Ovary (tissue), 9 donors: ENCODE measurements around the gene IGF2BP1. TPM values are rescaled to one million over a fixed set of nuclear protein-coding genes. Genes with fewer than 3 reads are reported as not detected.

Source experiments
- DNase-seq, 5 donors: peaks; one replicate each; pipeline ENCODE4 v3.0.0-alpha.2; 2019 to 2020
- H3K27ac ChIP-seq, 2 donors: fragments of 200-600 bp; one replicate each; pipeline versions ENCODE4 v1.5.1 to v1.8.0; 2019 to 2022
- H3K27me3 ChIP-seq: fragments of 200-600 bp; one replicate; pipeline ENCODE4 v1.8.0; 2022
- H3K36me3 ChIP-seq: fragments of 200-600 bp; sonication (generic); one replicate; pipeline ENCODE4 v1.5.1; 2019
- H3K4me1 ChIP-seq: one replicate; pipeline ENCODE4 v1.8.1; 2013; ENCODE audit warnings: mild to moderate bottlenecking, moderate library complexity; ENCODE audit not compliant: insufficient read depth
- H3K4me3 ChIP-seq: fragments of 200-600 bp; sonication (generic); one replicate; pipeline ENCODE4 v1.5.1; 2017
- H3K9me3 ChIP-seq, 2 donors: fragments of 200-600 bp in 1 of 2; sonication (generic) in 1 of 2; one replicate each; pipeline versions ENCODE4 v1.5.1 to v1.8.1; 2013 to 2019; ENCODE audit warnings: mild to moderate bottlenecking in 1 of 2, moderate library complexity in 1 of 2
- CTCF ChIP-seq, 3 donors: fragments of 450-650 bp in 2 of 3; fragments of 200-600 bp in 1 of 3; IDR thresholded peaks; one replicate each; pipeline versions ENCODE4 v1.5.1 to v1.8.0; 2016 to 2022; ENCODE audit warnings: antibody characterized with exemption in 3 of 3, mild to moderate bottlenecking in 1 of 3
- EP300 ChIP-seq: sonication (generic); formaldehyde crosslinking; IDR thresholded peaks from one replicate; pipeline ENCODE4 v1.6.1; 2017; ENCODE audit warnings: antibody characterized with exemption
- POLR2A ChIP-seq: fragments of 450-650 bp; IDR thresholded peaks from one replicate; pipeline ENCODE4 v1.6.1; 2017; ENCODE audit warnings: antibody characterized with exemption, mild to moderate bottlenecking, moderate library complexity
- WGBS, 3 donors: extraction: QIAGEN DNeasy Blood & Tissue Kit in 1 of 3; methylation state at CpG; one replicate each; pipeline versions ENCODE4 v1.1.5 to v1.1.7; 2013 to 2017; 5-methylcytosine and 5-hydroxymethylcytosine counted together
- intact Hi-C, 4 donors: fragments of 100-400 bp; cut with DNase I; formaldehyde crosslinking; loops; one replicate each; pipeline versions ENCODE4 v1.11.0 to v1.15.1; 2022 to 2023
- polyA plus RNA-seq, 2 donors: library from polyadenylated mRNA; stranded (reverse); fragments of 200-250 nt in 1 of 2; fragments of 350-450 nt in 1 of 2; fragmentation: Illumina TruSeq in 1 of 2; extraction: RNeasy Lipid Tissue Mini Kit (QIAGEN cat#74804) in 1 of 2; gene quantifications; one replicate each; pipeline ENCODE4 v1.2.3, GENCODE V29; 2013 to 2014
- total RNA-seq, 7 donors: library from RNA; depleted of rRNA in 2 of 7; stranded (reverse); fragments of >200 nt in 2 of 7; fragmentation: NEBNext Ultra II Directional in 3 of 7; extraction: Animal tissue kit (Norgen Biotek cat#: 25700) in 3 of 7; gene quantifications; one replicate each; pipeline versions ENCODE4 v1.1.0 to v1.2.4, GENCODE V29; 2016 to 2023
- donor health status: DM: no; HTN: no; CAD: no; lungs with moderate emphysema.
- donor health status: DM: no; HTN: no; CAD: no.
- donor health status: Bipolar disorder and iron deficiency.
- donor health status: DM: yes; HTN: yes; CAD: no.
- donor health status: DM: no; HTN: no; CAD: no.
- donor health status: DM: yes; HTN: yes; CAD: no.

Gene IGF2BP1
- total and polyA plus RNA-seq, 9 donors, result 0.12 to 1.0 TPM; not detected in 7

- Histone ChIP-seq H3K27ac (no peak overlapping the region), H3K4me3 (no peak overlapping the region), H3K36me3 (no peaks in the 10 kb centered on the region), H3K4me1 (no peaks in the 10 kb centered on the region), H3K9me3 (no peaks in the 10 kb centered on the region), H3K27me3 (no peaks in the 10 kb centered on the region)
- 71 to 90% (median 82%) methylated on average over 1 of the region's 1 CpG for WGBS, 3 donors
- intact Hi-C loops, result no loop called here
- DNase-seq, result no peak
- TF ChIP-seq EP300, result no peak
Observed at GRCh38 chr17:49028271-49028670, 31.1 kb downstream of the IGF2BP1 start.

DNA sequence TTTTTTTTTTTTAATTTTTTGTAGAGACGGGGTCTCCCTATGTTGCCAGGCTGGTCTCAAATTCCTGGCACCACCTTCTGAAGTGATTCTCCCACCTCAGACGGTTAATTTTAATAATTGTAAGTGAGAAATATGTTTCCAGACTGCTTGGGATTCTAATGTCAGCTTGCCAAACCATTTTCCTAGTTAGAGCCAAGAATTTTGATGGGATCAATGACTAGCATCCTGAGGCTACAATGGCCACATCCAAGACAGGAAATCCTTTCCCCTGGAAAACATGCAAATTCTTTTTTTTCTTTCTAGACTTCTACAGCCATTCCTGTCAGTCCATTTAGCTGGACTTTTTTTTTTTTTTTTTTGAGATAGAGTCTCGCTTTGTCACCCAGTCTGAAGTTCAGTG lies 32.6 kb downstream of the IGF2BP1 start:
- Histone ChIP-seq H3K4me1 (no peaks in the 10 kb centered on the region), H3K9me3 (no peaks in the 10 kb centered on the region), H3K27ac (no peak overlapping the region), H3K27me3 (no peaks in the 10 kb centered on the region), H3K4me3 (no peak overlapping the region), H3K36me3 (no peaks in the 10 kb centered on the region)
- WGBS, 3 donors, result 64 to 78% (median 74%) methylated on average over 3 of the region's 3 CpGs
- DNase-seq, result no peak
- TF ChIP-seq POLR2A (no peak), CTCF (IDR thresholded peaks at IDR 0.05) (no peak), EP300 (no peak)
- intact Hi-C loops, result no loop called here

- Histone ChIP-seq H3K36me3 (no peaks in the 10 kb centered on the region), H3K27me3 (no peaks in the 10 kb centered on the region), H3K4me3 (no peak overlapping the region), H3K9me3 (no peaks in the 10 kb centered on the region), H3K4me1 (no peaks in the 10 kb centered on the region), H3K27ac (no peak overlapping the region)
- TF ChIP-seq CTCF (IDR thresholded peaks at IDR 0.05) (peak in 1 of 3 donors; percentile 25), POLR2A (no peak)
- 37 to 40% (median 40%) methylated on average over 11 of the region's 11 CpGs for WGBS, 3 donors
- intact Hi-C loops, result no loop called here
- no peak for DNase-seq
Observed at GRCh38 chr17:49031965-49032928, 35.1 kb downstream of the IGF2BP1 start.

GRCh38 chr17:49035470-49036269 lies 38.5 kb downstream of the IGF2BP1 start:
- peak in 1 of 3 donors; percentile 26 for TF ChIP-seq CTCF (IDR thresholded peaks at IDR 0.05)
- no peak for TF ChIP-seq EP300
- H3K4me3 ChIP-seq, result peak overlapping the region; percentile 18
- no peaks in the 10 kb centered on the region for H3K36me3 ChIP-seq
- no peaks in the 10 kb centered on the region for H3K27me3 ChIP-seq
- no peak overlapping the region for H3K27ac ChIP-seq
- WGBS, 3 donors, result 45 to 54% (median 47%) methylated on average over 41 to 42 of the region's 42 CpGs
- intact Hi-C loops, result no loop called here
- peak in 3 of 5 donors; percentile 23 to 60 (median 38) for DNase-seq
- no peaks in the 10 kb centered on the region for H3K9me3 ChIP-seq
- no peaks in the 10 kb centered on the region for H3K4me1 ChIP-seq
